Right lobe of liver (tissue), 4 donors: ENCODE measurements around the gene TTC8.

Experiments
- CTCF ChIP-seq, 4 donors: fragments of 200-600 bp in 3 of 4; fragments of 450-650 bp in 1 of 4; IDR thresholded peaks; one replicate each; pipeline versions ENCODE4 v1.5.1 to v1.8.0; 2016 to 2022; ENCODE audit warnings: antibody characterized with exemption in 4 of 4, mild to moderate bottlenecking in 2 of 4
- POLR2A ChIP-seq: fragments of 450-650 bp; IDR thresholded peaks from one replicate; pipeline ENCODE4 v1.6.1; 2017; ENCODE audit warnings: antibody characterized with exemption, mild to moderate bottlenecking
- donor health status: DM: no; HTN: no; CAD: no.
- donor health status: DM: no; HTN: no; CAD: no.
- donor health status: DM: no; HTN: yes; CAD: no.

DNA sequence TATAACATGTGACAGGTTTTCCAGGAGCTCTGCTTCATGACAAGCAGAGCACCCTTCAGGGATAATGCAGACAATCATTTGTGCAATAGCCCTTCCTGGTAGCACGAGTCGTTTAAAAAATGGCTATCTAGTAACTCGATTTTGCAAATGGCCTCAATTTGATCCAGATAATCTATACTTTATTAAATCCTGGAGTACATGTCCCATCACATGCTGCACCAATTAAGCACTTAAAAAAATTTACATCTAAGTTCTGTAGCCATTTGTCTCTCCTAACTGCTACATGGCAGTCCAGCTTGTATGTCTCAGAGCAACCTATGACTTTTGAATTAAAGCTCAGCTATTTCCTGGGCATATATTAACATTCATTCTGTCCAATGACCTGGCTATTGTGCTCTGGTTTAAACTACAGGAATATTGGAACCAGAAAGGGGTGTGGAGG is 79.8 kb downstream of the TTC8 start:
- TF ChIP-seq CTCF (IDR thresholded peaks at IDR 0.05) (no peak), POLR2A (no peak)
